H1 (cell line): ENCODE measurements around the gene ACKR2. TPM values are rescaled to one million over a fixed set of nuclear protein-coding genes. Genes with fewer than 3 reads are reported as not detected.

ENCODE experiments used
- CHD1 ChIP-seq: IDR thresholded peaks from 2 replicates; pipeline ENCODE4 v1.6.1; 2012; ENCODE audit warnings: low read depth, low read length, improper control_type of control experiment
- CTCF ChIP-seq, 3 experiments: IDR thresholded peaks; 1 replicate in 2 of 3; 2 replicates in 1 of 3; pipeline versions ENCODE4 v1.5.1 to v1.6.1; 2011; ENCODE audit warnings: low read length in 3 of 3, mild to moderate bottlenecking in 3 of 3, inconsistent platforms in 2 of 3, low read depth in 1 of 3, moderate library complexity in 1 of 3; ENCODE audit not compliant: insufficient read depth in 1 of 3; ENCODE audit errors: control extremely low read depth in 1 of 3
- E2F6 ChIP-seq: IDR thresholded peaks from 2 replicates; pipeline ENCODE4 v1.6.1; 2012; ENCODE audit warnings: inconsistent platforms
- EGR1 ChIP-seq: IDR thresholded peaks from 2 replicates; pipeline ENCODE4 v1.6.1; 2011; ENCODE audit warnings: low read depth, low read length, borderline replicate concordance
- EZH2 ChIP-seq: fragments of 200-600 bp; sonication (generic); IDR thresholded peaks from 2 replicates; pipeline ENCODE4 v1.7.1; 2012; ENCODE audit warnings: low read depth, mild to moderate bottlenecking, moderate library complexity, low read length, inconsistent platforms; ENCODE audit not compliant: severe bottlenecking
- GTF2F1 ChIP-seq: IDR thresholded peaks from 2 replicates; pipeline ENCODE4 v1.6.1; 2012; ENCODE audit warnings: low read depth, low read length, improper control_type of control experiment, borderline replicate concordance
- JUND ChIP-seq: IDR thresholded peaks from 2 replicates; pipeline ENCODE4 v1.6.1; 2011; ENCODE audit warnings: mild to moderate bottlenecking, improper control_type of control experiment, low read length
- MAFK ChIP-seq: IDR thresholded peaks from 2 replicates; pipeline ENCODE4 v1.6.1; 2012; ENCODE audit warnings: low read depth, mild to moderate bottlenecking, improper control_type of control experiment, low read length
- MAX ChIP-seq: IDR thresholded peaks from 2 replicates; pipeline ENCODE4 v1.6.1; 2012; ENCODE audit warnings: inconsistent platforms
- RBBP5 ChIP-seq: IDR thresholded peaks from 2 replicates; pipeline ENCODE4 v1.7.1; 2012; ENCODE audit warnings: low read depth, mild to moderate bottlenecking, inconsistent platforms, low read length, moderate library complexity, borderline replicate concordance
- RNF2 ChIP-seq: fragments of 200-900, 300-1000 bp; sonication (generic); IDR thresholded peaks from 2 replicates; pipeline ENCODE4 v1.7.1; 2016; ENCODE audit warnings: borderline replicate concordance, low read depth, mild to moderate bottlenecking, antibody characterized with exemption, low read length; ENCODE audit not compliant: poor library complexity, severe bottlenecking; ENCODE audit errors: missing control alignments
- TAF7 ChIP-seq: optimal IDR thresholded peaks from 2 replicates; pipeline ENCODE3; 2011; ENCODE audit warnings: low read depth, mild to moderate bottlenecking, inconsistent platforms, low read length, moderate library complexity, borderline replicate concordance
- polyA plus RNA-seq, 7 experiments: library from polyadenylated mRNA; depleted of rRNA in 3 of 7; stranded (reverse) in 5 of 7; unstranded in 2 of 7; fragments of >200 nt in 5 of 7; fragments of 200-250 nt in 2 of 7; gene quantifications; 1 replicate in 5 of 7; 2 replicates in 1 of 7; 4 replicates in 1 of 7; pipeline versions ENCODE4 v1.2.1 to v1.2.3, GENCODE V29; 2011 to 2013; ENCODE audit warnings: missing spikeins in 2 of 7, mixed read lengths in 2 of 7
- total RNA-seq: library from RNA; stranded (reverse); fragmentation: NEBNext Ultra II Directional; extraction: Animal tissue kit (Norgen Biotek cat#: 25700); gene quantifications from 2 replicates; pipeline ENCODE4 v1.2.1, GENCODE V29; 2021

Gene ACKR2
- total and polyA plus RNA-seq, 2 of the 8 experiments (the other 6 are each of a cell fraction or from before 2014, with no cell fraction given), result 0.09 to 0.12 TPM

- TF ChIP-seq CTCF (IDR thresholded peaks at IDR 0.05; ENCODE audit: control extremely low read depth in 1 of 3, insufficient read depth in 1 of 3, low read depth in 1 of 3, low read length in 3 of 3) (no peak), RNF2 (no peak), E2F6 (no peak), RBBP5 (peak; percentile 29; the same call in 1 of the 2 replicates), CHD1 (no peak), TAF7 (peak; percentile 33), GTF2F1 (no peak), JUND (no peak), MAFK (no peak), EGR1 (no peak), EZH2 (no peak), MAX (peak; percentile 79; the same call in 1 of the 2 replicates)
Measured at GRCh38 chr3:42803414-42804105, 5.7 kb upstream of the ACKR2 start (continued).
